Testis (tissue), 3 donors: ENCODE measurements around the gene FBXL13. TPM values are rescaled to one million over a fixed set of nuclear protein-coding genes. Genes with fewer than 3 reads are reported as not detected.

Experiments used
- DNase-seq: peaks from one replicate; pipeline ENCODE4 v3.0.0-alpha.2; 2019
- H3K27ac ChIP-seq, 2 donors: fragments of 200-600 bp; sonication (generic); one replicate each; pipeline ENCODE4 v1.5.1; 2019
- H3K27me3 ChIP-seq: fragments of 200-600 bp; sonication (generic); one replicate; pipeline ENCODE4 v1.5.1; 2019
- H3K36me3 ChIP-seq: fragments of 200-600 bp; sonication (generic); one replicate; pipeline ENCODE4 v1.5.1; 2017; ENCODE audit warnings: low read depth; ENCODE audit errors: missing control alignments
- H3K4me1 ChIP-seq: fragments of 200-600 bp; sonication (generic); one replicate; pipeline ENCODE4 v1.5.1; 2019
- H3K4me3 ChIP-seq, 2 donors: fragments of 200-600 bp; sonication (generic); one replicate each; pipeline ENCODE4 v1.5.1; 2017 to 2019
- H3K9me3 ChIP-seq: fragments of 200-600 bp; sonication (generic); one replicate; pipeline ENCODE4 v1.5.1; 2017
- CTCF ChIP-seq, 3 experiments: fragments of 450-650 bp in 2 of 3; fragments of 200-600 bp in 1 of 3; sonication (generic) in 1 of 3; IDR thresholded peaks; one replicate each; pipeline ENCODE4 v1.5.1; 2016 to 2019; ENCODE audit warnings: antibody characterized with exemption in 3 of 3, mild to moderate bottlenecking in 2 of 3, moderate library complexity in 1 of 3
- POLR2A ChIP-seq: fragments of 450-650 bp; IDR thresholded peaks from one replicate; pipeline ENCODE4 v1.6.1; 2017; ENCODE audit warnings: antibody characterized with exemption, mild to moderate bottlenecking, moderate library complexity
- WGBS, 2 donors: methylation state at CpG; one replicate each; pipeline ENCODE4 v1.1.5; 2018; 5-methylcytosine and 5-hydroxymethylcytosine counted together
- intact Hi-C: fragments of 100-400 bp; cut with DNase I; formaldehyde crosslinking; loops from one replicate; pipeline ENCODE4 v1.15.1; 2023; ENCODE audit warnings: low total_unique reads
- polyA plus RNA-seq: library from polyadenylated mRNA; stranded (reverse); fragments of 350-450 nt; fragmentation: Illumina TruSeq; extraction: RNeasy Lipid Tissue Mini Kit (QIAGEN cat#74804); gene quantifications from one replicate; pipeline ENCODE4 v1.2.3, GENCODE V29; 2014; ENCODE audit warnings: low read depth, low replicate concordance; ENCODE audit not compliant: insufficient read depth
- total RNA-seq, 2 donors: library from RNA; depleted of rRNA; stranded (reverse); fragments of >200 nt; gene quantifications; one replicate each; pipeline ENCODE4 v1.2.3, GENCODE V29; 2016

The FBXL13 gene
- total and polyA plus RNA-seq, 3 donors from 2014 or later: 21.1 to 38.8 (median 28.6) TPM

GRCh38 chr7:102934239-102934638, 140.4 kb downstream of the FBXL13 start:
- TF ChIP-seq POLR2A (no peak), CTCF (IDR thresholded peaks at IDR 0.05) (no peak)
- DNase-seq: no peak
- H3K27ac ChIP-seq: peak overlapping the region; percentile 69 to 72
- peak overlapping the region in 1 of 2 donors; percentile 4 for H3K4me3 ChIP-seq
- no peaks in the 10 kb centered on the region for H3K27me3 ChIP-seq
- 54 to 58% methylated on average over 8 of the region's 8 CpGs for WGBS, 2 donors
- H3K9me3 ChIP-seq: no peaks in the 10 kb centered on the region
- H3K4me1 ChIP-seq: no peaks in the 10 kb centered on the region
- no peaks in the 10 kb centered on the region for H3K36me3 ChIP-seq
- intact Hi-C loops: no loop called here

- peak; percentile 74 for DNase-seq
- Histone ChIP-seq H3K36me3 (no peaks in the 10 kb centered on the region), H3K9me3 (no peaks in the 10 kb centered on the region), H3K4me3 (peak overlapping the region in 1 of 2 donors; percentile 4), H3K27ac (peak overlapping the region; percentile 69 to 72), H3K27me3 (no peaks in the 10 kb centered on the region), H3K4me1 (no peaks in the 10 kb centered on the region)
- intact Hi-C loops: no loop called here
- TF ChIP-seq POLR2A (no peak), CTCF (IDR thresholded peaks at IDR 0.05) (no peak)
- WGBS, 2 donors: 31 to 47% methylated on average over 15 of the region's 15 CpGs
Observed at GRCh38 chr7:102933763-102934162, 140.8 kb downstream of the FBXL13 start.

GRCh38 chr7:102931757-102932156, 142.8 kb downstream of the FBXL13 start:
- WGBS, 2 donors: 79 to 88% methylated on average over 1 of the region's 1 CpG
- no peaks in the 10 kb centered on the region for H3K27me3 ChIP-seq
- no peak for DNase-seq
- no peak overlapping the region for H3K27ac ChIP-seq
- no peak overlapping the region for H3K4me3 ChIP-seq
- no peaks in the 10 kb centered on the region for H3K9me3 ChIP-seq
- intact Hi-C loops: no loop called here
- no peaks in the 10 kb centered on the region for H3K4me1 ChIP-seq
- TF ChIP-seq CTCF (IDR thresholded peaks at IDR 0.05): no peak
- no peak for TF ChIP-seq POLR2A
- H3K36me3 ChIP-seq: no peaks in the 10 kb centered on the region

- intact Hi-C loops: no loop called here
- no peak for DNase-seq
- Histone ChIP-seq H3K9me3 (no peaks in the 10 kb centered on the region), H3K4me3 (no peak overlapping the region), H3K27me3 (no peaks in the 10 kb centered on the region), H3K27ac (no peak overlapping the region), H3K36me3 (no peaks in the 10 kb centered on the region), H3K4me1 (no peaks in the 10 kb centered on the region)
- TF ChIP-seq CTCF (IDR thresholded peaks at IDR 0.05) (no peak), POLR2A (no peak)
- WGBS, 2 donors: 44 to 51% methylated on average over 2 of the region's 2 CpGs
Observed at GRCh38 chr7:102927312-102927933, 147.2 kb downstream of the FBXL13 start.

- Histone ChIP-seq H3K27ac (no peak overlapping the region), H3K36me3 (no peaks in the 10 kb centered on the region), H3K9me3 (no peaks in the 10 kb centered on the region), H3K4me3 (no peak overlapping the region), H3K4me1 (no peaks in the 10 kb centered on the region), H3K27me3 (no peaks in the 10 kb centered on the region)
- TF ChIP-seq POLR2A: no peak
- no peak for TF ChIP-seq CTCF (IDR thresholded peaks at IDR 0.05)
- no peak for DNase-seq
- intact Hi-C loops: no loop called here
Observed at GRCh38 chr7:102926783-102927140, 147.8 kb downstream of the FBXL13 start.
